H1 (cell line): ENCODE measurements around the gene TRMT6. TPM values are rescaled to one million over a fixed set of nuclear protein-coding genes. Genes with fewer than 3 reads are reported as not detected.

Experiments used
- CTCF ChIA-PET: fragments of 300-600 bp; sonication (Branson Sonifier 250); formaldehyde crosslinking; loops from one replicate; lab custom pipeline; 2021; ENCODE audit not compliant: partially characterized antibody; lab: Charles Lee
- POLR2A ChIA-PET: fragments of 300-600 bp; sonication (Branson Sonifier 250); formaldehyde crosslinking; loops from one replicate; lab custom pipeline; 2021; ENCODE audit warnings: inconsistent platforms; ENCODE audit not compliant: partially characterized antibody; lab: Charles Lee
- DNase-seq, 2 experiments: peaks; one replicate each; pipeline versions ENCODE4 v3.0.0 to v3.0.0-alpha.2; 2010 to 2022; ENCODE audit warnings: low spot score in 2 of 2, low read depth in 1 of 2, mixed read lengths in 1 of 2
- FAIRE-seq: peaks from 2 replicates; lab custom pipeline; 2011; peaks lifted over from hg19 to GRCh38; lab: Jason Lieb, UNC
- H2AFZ ChIP-seq: 2 replicates; pipeline ENCODE4 v1.8.1; 2012; ENCODE audit warnings: low read length, inconsistent platforms
- H2AK5ac ChIP-seq: 2 replicates; pipeline ENCODE4 v1.6.1; 2013; ENCODE audit warnings: low read depth, low read length
- H2BK120ac ChIP-seq: replicated peaks from 2 replicates; pipeline ENCODE3; 2013; ENCODE audit warnings: low read depth, low read length, inconsistent platforms
- H2BK12ac ChIP-seq: 2 replicates; pipeline ENCODE4 v1.6.1; 2013; ENCODE audit warnings: low read depth, low read length
- H2BK15ac ChIP-seq: 2 replicates; pipeline ENCODE4 v1.6.1; 2013; ENCODE audit warnings: low read length
- H2BK20ac ChIP-seq: 2 replicates; pipeline ENCODE4 v1.6.1; 2013; ENCODE audit warnings: low read length
- H2BK5ac ChIP-seq: 2 replicates; pipeline ENCODE4 v1.6.1; 2013; ENCODE audit warnings: low read depth, low read length
- H3K14ac ChIP-seq: 2 replicates; pipeline ENCODE4 v1.6.1; 2013; ENCODE audit warnings: inconsistent platforms; ENCODE audit not compliant: insufficient read length
- H3K18ac ChIP-seq: 2 replicates; pipeline ENCODE4 v1.6.1; 2013; ENCODE audit warnings: low read length; ENCODE audit errors: extremely low read depth
- H3K23ac ChIP-seq: 2 replicates; pipeline ENCODE4 v1.6.1; 2013; ENCODE audit warnings: inconsistent platforms; ENCODE audit not compliant: insufficient read length
- H3K23me2 ChIP-seq: 2 replicates; pipeline ENCODE4 v1.6.1; 2013; ENCODE audit warnings: low read depth, low read length
- H3K27ac ChIP-seq: 2 replicates; pipeline ENCODE4 v1.6.1; 2011; ENCODE audit warnings: low read depth, low read length, inconsistent platforms
- H3K27me3 ChIP-seq, 4 experiments: replicated peaks in 1 of 4; 1 replicate in 1 of 4; 2 replicates in 3 of 4; pipeline versions ENCODE4 v1.6.1 to v1.8.1; 2011 to 2013; ENCODE audit warnings: low read length in 3 of 4, mild to moderate bottlenecking in 3 of 4, inconsistent platforms in 2 of 4, mixed read lengths in 2 of 4, moderate library complexity in 1 of 4; ENCODE audit not compliant: control insufficient read depth in 3 of 4, insufficient read depth in 3 of 4; ENCODE audit errors: extremely low read depth in 1 of 4
- H3K36me3 ChIP-seq, 4 experiments: 2 replicates each; pipeline versions ENCODE4 v1.6.1 to v1.8.1; 2011 to 2013; ENCODE audit warnings: mild to moderate bottlenecking in 4 of 4, low read length in 3 of 4, moderate library complexity in 2 of 4, control low read depth in 1 of 4, inconsistent platforms in 1 of 4; ENCODE audit not compliant: insufficient read depth in 4 of 4, control insufficient read depth in 2 of 4
- H3K4ac ChIP-seq: replicated peaks from 2 replicates; pipeline ENCODE3; 2013; ENCODE audit warnings: low read length, low read depth, mixed read lengths, inconsistent platforms; ENCODE audit not compliant: insufficient read length
- H3K4me1 ChIP-seq, 4 experiments: replicated peaks in 1 of 4; 1 replicate in 1 of 4; 2 replicates in 3 of 4; pipeline versions ENCODE4 v1.6.1 to v1.8.1; 2011 to 2013; ENCODE audit warnings: low read length in 3 of 4, inconsistent platforms in 2 of 4, mixed read lengths in 1 of 4; ENCODE audit not compliant: insufficient read depth in 4 of 4, control insufficient read depth in 3 of 4
- H3K4me2 ChIP-seq, 2 experiments: 2 replicates each; pipeline versions ENCODE4 v1.6.1 to v1.8.1; 2011 to 2013; ENCODE audit warnings: low read depth in 2 of 2, low read length in 2 of 2, control low read depth in 1 of 2, inconsistent platforms in 1 of 2, mild to moderate bottlenecking in 1 of 2; ENCODE audit not compliant: insufficient read depth in 1 of 2
- H3K4me3 ChIP-seq, 4 experiments: fragments of 200-600, 300-600 bp in 1 of 4; sonication (generic), shearing (Covaris generic), sonication (Bioruptor Twin) in 1 of 4; 2 replicates each; pipeline versions ENCODE4 v1.5.1 to v1.8.1; 2011 to 2016; ENCODE audit warnings: low read length in 4 of 4, low read depth in 3 of 4, control low read depth in 2 of 4, inconsistent platforms in 2 of 4, mild to moderate bottlenecking in 2 of 4, mixed read lengths in 1 of 4, moderate library complexity in 1 of 4; ENCODE audit not compliant: insufficient read depth in 2 of 4; ENCODE audit errors: extremely low read depth in 1 of 4
- H3K56ac ChIP-seq: replicated peaks from 2 replicates; pipeline ENCODE3; 2013; ENCODE audit warnings: low read depth, mild to moderate bottlenecking, mixed read lengths, low read length, inconsistent platforms; ENCODE audit not compliant: insufficient read length
- H3K79me1 ChIP-seq: 2 replicates; pipeline ENCODE4 v1.6.1; 2013; ENCODE audit warnings: low read depth, low read length, control low read depth
- H3K79me2 ChIP-seq, 2 experiments: 2 replicates each; pipeline versions ENCODE4 v1.6.1 to v1.8.1; 2012 to 2013; ENCODE audit warnings: low read length in 2 of 2, mild to moderate bottlenecking in 2 of 2, inconsistent platforms in 1 of 2; ENCODE audit not compliant: insufficient read depth in 2 of 2, control insufficient read depth in 1 of 2
- H3K9ac ChIP-seq, 4 experiments: replicated peaks in 1 of 4; 1 replicate in 1 of 4; 2 replicates in 3 of 4; pipeline versions ENCODE4 v1.6.1 to v1.8.1; 2011 to 2013; ENCODE audit warnings: low read depth in 3 of 4, low read length in 3 of 4, control low read depth in 2 of 4, mild to moderate bottlenecking in 2 of 4, moderate library complexity in 2 of 4, inconsistent platforms in 1 of 4; ENCODE audit errors: extremely low read depth in 1 of 4
- H3K9me3 ChIP-seq, 2 experiments: 2 replicates each; pipeline versions ENCODE4 v1.6.1 to v1.8.1; 2012 to 2013; ENCODE audit warnings: mild to moderate bottlenecking in 2 of 2, moderate library complexity in 2 of 2, control low read depth in 1 of 2, inconsistent platforms in 1 of 2, low read depth in 1 of 2, low read length in 1 of 2, mixed read lengths in 1 of 2; ENCODE audit not compliant: insufficient read depth in 2 of 2
- H4K20me1 ChIP-seq, 2 experiments: replicated peaks in 1 of 2; 2 replicates each; pipeline versions ENCODE3 to v1.8.1; 2011 to 2013; ENCODE audit warnings: inconsistent platforms in 2 of 2, low read length in 2 of 2, mild to moderate bottlenecking in 1 of 2; ENCODE audit not compliant: insufficient read depth in 2 of 2, control insufficient read depth in 1 of 2
- H4K5ac ChIP-seq: 2 replicates; pipeline ENCODE4 v1.6.1; 2013; ENCODE audit warnings: low read length, low read depth, mixed read lengths, inconsistent platforms; ENCODE audit not compliant: insufficient read length
- H4K8ac ChIP-seq: 2 replicates; pipeline ENCODE4 v1.8.0; 2013; ENCODE audit warnings: mild to moderate bottlenecking, moderate library complexity, low read length, inconsistent platforms; ENCODE audit not compliant: insufficient read depth; ENCODE audit errors: extremely low read depth
- H4K91ac ChIP-seq: replicated peaks from 2 replicates; pipeline ENCODE3; 2013; ENCODE audit warnings: low read length, mixed read lengths, inconsistent platforms; ENCODE audit not compliant: insufficient read length
- RAD21 ChIP-seq, 2 experiments: IDR thresholded peaks in 1 of 2; conservative IDR thresholded peaks in 1 of 2; 2 replicates each; pipeline ENCODE4 v1.6.1; 2011; ENCODE audit warnings: low read depth in 2 of 2, low read length in 2 of 2, improper control_type of control experiment in 1 of 2, inconsistent platforms in 1 of 2, mild to moderate bottlenecking in 1 of 2, moderate library complexity in 1 of 2
- RBBP5 ChIP-seq: IDR thresholded peaks from 2 replicates; pipeline ENCODE4 v1.7.1; 2012; ENCODE audit warnings: low read depth, mild to moderate bottlenecking, inconsistent platforms, low read length, moderate library complexity, borderline replicate concordance
- RFX5 ChIP-seq: IDR thresholded peaks from 2 replicates; pipeline ENCODE4 v1.6.1; 2011; ENCODE audit warnings: low read depth, low read length, improper control_type of control experiment, borderline replicate concordance
- SP1 ChIP-seq: IDR thresholded peaks from 2 replicates; pipeline ENCODE4 v1.6.1; 2011; ENCODE audit warnings: low read depth, low read length
- SRF ChIP-seq: IDR thresholded peaks from 2 replicates; pipeline ENCODE4 v1.6.1; 2011; ENCODE audit warnings: mild to moderate bottlenecking, low read depth, low read length, moderate library complexity
- ZNF274 ChIP-seq: IDR thresholded peaks from 2 replicates; pipeline ENCODE4 v1.7.0; 2012; ENCODE audit warnings: low read length, borderline replicate concordance; ENCODE audit errors: extremely low read depth
- WGBS, 2 experiments: shearing (Covaris generic) in 1 of 2; methylation state at CpG; one replicate each; pipeline versions ENCODE4 v1.1.6 to v1.1.7; 2013 to 2015; ENCODE audit warnings: low lambda C conversion rate in 2 of 2, mixed read lengths in 2 of 2, inconsistent platforms in 1 of 2, low coverage in 1 of 2, missing lambda C conversion rate in 1 of 2; ENCODE audit not compliant: insufficient replicate concordance in 2 of 2, insufficient coverage in 1 of 2, insufficient read length in 1 of 2; ENCODE audit errors: extremely low coverage in 1 of 2, missing lambda C conversion rate in 1 of 2; 5-methylcytosine and 5-hydroxymethylcytosine counted together
- polyA plus RNA-seq, 7 experiments: library from polyadenylated mRNA; depleted of rRNA in 3 of 7; stranded (reverse) in 5 of 7; unstranded in 2 of 7; fragments of >200 nt in 5 of 7; fragments of 200-250 nt in 2 of 7; gene quantifications; 1 replicate in 5 of 7; 2 replicates in 1 of 7; 4 replicates in 1 of 7; pipeline versions ENCODE4 v1.2.1 to v1.2.3, GENCODE V29; 2011 to 2013; ENCODE audit warnings: missing spikeins in 2 of 7, mixed read lengths in 2 of 7
- total RNA-seq: library from RNA; stranded (reverse); fragmentation: NEBNext Ultra II Directional; extraction: Animal tissue kit (Norgen Biotek cat#: 25700); gene quantifications from 2 replicates; pipeline ENCODE4 v1.2.1, GENCODE V29; 2021

TRMT6 gene
- total and polyA plus RNA-seq, 2 of the 8 experiments (the other 6 are each of a cell fraction or from before 2014, with no cell fraction given), result 6.9 to 23.3 TPM

- Histone ChIP-seq H2AK5ac (no peak overlapping the region), H3K23ac (no peak overlapping the region), H2BK20ac (no peak overlapping the region), H3K23me2 (no peaks in the 10 kb centered on the region), H2BK12ac (no peak overlapping the region), H4K91ac (no peak overlapping the region), H3K4ac (no peak overlapping the region), H3K27me3 (no peaks in the 10 kb centered on the region), H3K79me1 (no peaks in the 10 kb centered on the region), H3K27ac (no peak overlapping the region), H4K8ac (no peak overlapping the region), H3K18ac (no peak overlapping the region), H2AFZ (no peak overlapping the region), H3K4me3 (no peak overlapping the region), H4K20me1 (no peaks in the 10 kb centered on the region), H3K9ac (no peak overlapping the region), H3K4me1 (0 out of 7 replicates have a peak, but pooled peaks cover 0 to 1% (median 0%) of the 10 kb centered on the region in 4 experiments), H3K14ac (no peak overlapping the region), H3K9me3 (no peaks in the 10 kb centered on the region), H4K5ac (no peak overlapping the region), H3K4me2 (no peak overlapping the region), H2BK120ac (no peak overlapping the region), H3K56ac (no peak overlapping the region), H2BK5ac (no peak overlapping the region), H2BK15ac (no peak overlapping the region), H3K79me2 (no peaks in the 10 kb centered on the region), H3K36me3 (no peaks in the 10 kb centered on the region)
- WGBS, 2 experiments, result 83% methylated on average over 3 of the region's 3 CpGs; no CpG with 5 or more reads in 1 of the 2 experiments
- ChIA-PET POLR2A (no interaction called here), CTCF (interaction anchor here (1.2 to 3.6 kb wide), 3 partner anchors 10 to 396 kb away, joined by 3 to 16 read pairs (median 5); no protein-coding TSS in a partner anchor)
- DNase-seq (no peak), FAIRE-seq (no peak)
- TF ChIP-seq RFX5 (no peak), RBBP5 (no peak), ZNF274 (no peak), RAD21 (IDR thresholded peaks at IDR 0.05 in 1 of 2, conservative IDR thresholded peaks at IDR 0.05 in 1 of 2; ENCODE audit: low read depth in 2 of 2, low read length in 2 of 2) (no peak), SP1 (no peak), SRF (no peak)
These were observed 24.8 kb downstream of the TRMT6 start for GRCh38 chr20:5925551-5925950.
